Measurements from ENCODE around the gene TAF3.
"Not testable (repeated sequence)": the region's sequence is repeated elsewhere in the genome, so short reads cannot be mapped to it uniquely, and the experiment has no call there.

TAF3 gene

DNA sequence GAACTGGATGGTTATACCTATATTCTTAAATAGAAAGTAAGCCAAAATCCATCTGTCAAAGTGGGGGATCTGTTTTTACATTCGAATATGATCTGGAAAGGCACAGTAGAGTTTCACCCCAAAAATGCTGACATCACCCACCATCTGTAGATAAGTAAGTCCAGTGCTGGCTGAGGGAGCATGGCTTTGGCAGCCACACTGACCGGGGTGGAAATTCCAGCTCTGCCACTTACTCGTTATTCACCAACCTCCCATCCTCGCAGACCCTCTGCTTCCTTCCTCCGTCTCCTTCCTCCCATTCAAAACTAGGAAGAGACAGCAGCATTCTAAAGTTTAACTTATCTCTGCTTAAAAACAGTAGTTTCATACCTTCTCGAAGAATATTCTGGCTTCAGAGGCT lies 151.3 kb downstream of the TAF3 start:
- DNase-seq (ENCODE audit: low read depth, low spot score), result no peak

DNA sequence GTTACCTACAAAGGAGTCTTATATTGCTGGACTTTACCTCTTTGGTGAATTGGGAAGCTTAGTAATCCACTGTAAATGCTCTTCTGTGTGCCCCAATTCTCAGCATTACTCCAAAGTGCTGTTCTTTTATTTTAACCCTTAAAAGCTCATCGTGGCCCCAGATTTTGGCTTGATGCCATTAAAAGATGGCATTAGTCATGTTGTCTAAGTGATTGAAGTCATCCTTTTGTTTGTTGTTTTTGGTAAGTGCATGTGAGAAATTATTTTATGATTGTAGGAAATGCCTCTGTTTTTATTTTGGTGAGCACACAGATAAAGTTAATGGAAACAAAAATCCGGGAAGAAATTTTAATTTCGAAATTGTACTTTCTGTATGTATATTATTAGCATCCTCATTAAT lies 153.6 kb downstream of the TAF3 start:
- DNase-seq (ENCODE audit: low read depth, low spot score), result no peak

DNA sequence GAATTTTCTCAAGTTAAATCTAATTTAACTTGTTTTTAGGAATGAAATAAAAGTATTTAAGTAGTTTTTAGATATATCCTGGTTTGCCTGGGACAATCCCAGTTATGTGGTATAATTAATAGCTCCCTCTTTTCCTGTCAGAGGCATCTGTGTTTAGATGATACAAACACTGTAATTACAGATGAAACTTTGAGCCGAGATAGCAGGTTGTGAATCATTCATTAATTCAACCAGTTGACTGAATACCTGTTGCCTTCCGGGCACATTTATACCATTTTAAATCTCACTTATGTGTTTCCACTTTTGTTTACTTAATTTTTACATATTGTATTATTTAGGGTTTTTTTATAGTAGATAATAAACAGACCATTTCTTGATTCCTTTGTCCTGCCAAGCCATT lies 154.1 kb downstream of the TAF3 start:
- DNase-seq (ENCODE audit: low read depth, low spot score), result no peak

DNA sequence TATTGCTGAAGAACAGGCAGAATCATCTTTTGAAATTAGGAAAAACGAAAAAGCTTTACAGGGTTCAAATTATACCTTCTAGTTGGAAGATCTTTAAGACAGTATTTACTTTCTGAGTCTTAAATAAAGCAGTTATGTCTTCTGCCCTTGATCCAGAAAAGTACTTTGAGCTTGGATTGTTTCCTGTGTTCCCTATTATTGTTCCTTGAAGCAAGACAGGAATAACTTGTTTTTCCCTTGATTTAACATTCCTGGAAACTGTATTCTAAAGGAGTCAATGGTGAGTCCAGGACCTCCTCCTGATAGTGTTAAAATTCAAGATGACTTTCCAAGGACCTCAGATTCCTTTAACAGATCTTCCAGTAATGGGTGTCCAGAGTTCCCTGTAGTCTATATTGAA lies 161.9 kb downstream of the TAF3 start:
- DNase-seq (ENCODE audit: low read depth, low spot score), result no peak

DNA sequence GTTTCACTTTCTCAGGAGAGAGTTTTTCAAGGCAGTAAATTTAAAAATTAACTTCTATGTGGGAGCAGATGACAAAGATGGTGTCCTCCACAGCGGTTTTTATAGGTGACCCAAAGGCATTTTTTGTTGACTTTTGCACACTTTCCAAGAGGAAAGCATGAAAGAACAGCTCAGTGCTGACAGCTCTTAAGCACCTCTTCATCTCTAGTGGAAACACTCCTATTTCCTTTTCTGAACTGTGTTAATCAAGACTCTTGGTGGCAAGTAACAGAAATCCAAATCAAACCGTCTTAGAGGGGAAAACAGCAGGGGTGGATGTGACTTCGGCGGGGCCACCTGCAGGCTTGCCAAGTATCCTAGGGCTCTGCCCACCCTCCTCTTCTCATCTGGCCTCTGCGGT lies 164.4 kb downstream of the TAF3 start:
- no peak for DNase-seq (ENCODE audit: low read depth, low spot score)

DNA sequence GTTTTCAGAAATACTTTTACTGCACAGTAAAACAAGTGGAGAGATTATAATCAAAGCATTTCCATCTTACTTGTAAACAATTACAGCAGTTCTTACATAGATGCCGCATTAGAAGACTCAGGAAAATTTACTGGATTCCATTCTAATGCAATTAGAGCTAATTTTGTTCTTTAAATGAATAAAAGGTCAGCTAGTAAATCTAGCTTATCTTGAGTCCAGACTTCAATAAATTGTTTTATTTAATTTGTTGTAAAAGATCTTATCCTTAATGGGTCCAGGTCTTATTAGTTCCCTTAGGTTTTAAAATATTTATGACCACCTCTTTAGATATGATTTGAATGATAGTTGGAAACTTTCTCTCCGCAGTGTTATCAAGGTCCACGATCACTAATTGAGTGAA lies 166.0 kb downstream of the TAF3 start:
- DNase-seq (ENCODE audit: low read depth, low spot score), result no peak

DNA sequence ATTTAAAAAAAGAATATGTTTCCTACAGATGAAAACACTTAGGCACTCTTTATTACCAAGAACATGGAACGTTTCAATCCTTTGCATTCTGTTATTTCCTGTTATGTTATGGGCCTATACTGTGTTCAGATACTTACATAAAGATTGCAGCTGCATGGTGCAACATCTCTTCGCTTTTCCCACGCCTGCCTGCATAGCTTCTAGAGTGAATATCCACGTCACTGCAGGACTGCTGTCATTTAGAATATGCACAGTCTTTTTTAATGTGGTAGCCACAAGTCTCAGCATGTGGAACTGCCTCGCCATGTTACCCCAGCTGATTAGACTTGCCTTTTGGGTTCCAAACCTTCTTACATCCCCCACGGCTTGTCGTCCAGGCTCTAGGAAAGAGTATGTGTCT lies 166.6 kb downstream of the TAF3 start:
- no peak for DNase-seq (ENCODE audit: low read depth, low spot score)

DNA sequence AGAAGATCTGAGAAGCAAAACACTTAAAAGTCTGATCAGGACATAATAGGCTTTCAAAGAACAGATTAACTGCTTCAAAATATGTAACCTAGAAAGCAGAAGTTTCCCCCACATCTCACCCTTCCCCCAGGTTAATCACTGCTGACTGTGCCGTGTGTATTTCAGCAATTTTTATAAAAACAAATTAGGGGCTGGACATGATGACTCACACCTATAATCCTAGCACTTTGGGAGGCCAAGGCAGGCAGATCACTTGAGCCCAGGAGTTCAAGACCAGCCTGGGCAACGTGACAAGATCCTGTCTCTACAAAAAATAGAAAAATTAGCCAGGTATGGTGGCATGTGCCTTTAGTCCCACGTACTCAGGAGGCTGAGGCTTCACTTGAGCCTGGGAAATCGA lies 168.5 kb downstream of the TAF3 start:
- DNase-seq (ENCODE audit: low read depth, low spot score), result no peak

DNA sequence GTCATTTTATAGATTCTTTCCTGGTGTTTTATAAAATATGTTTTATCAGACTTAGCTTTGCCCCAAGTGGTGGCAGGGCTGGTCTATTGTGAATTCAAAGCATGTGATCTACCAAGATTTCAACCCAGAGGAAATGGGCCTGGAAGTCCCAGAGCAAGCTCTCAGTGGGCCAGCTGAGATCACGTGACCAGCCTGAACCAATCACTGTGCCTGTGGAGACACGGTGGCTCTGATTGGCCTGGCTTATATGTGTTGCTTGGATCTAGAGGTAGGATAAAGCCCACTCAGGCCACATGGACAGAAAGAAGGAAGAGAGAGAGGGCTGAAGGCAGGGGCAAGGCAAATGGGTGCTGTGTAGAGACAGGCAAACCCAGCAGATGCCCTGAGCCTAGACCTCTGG lies 170.7 kb downstream of the TAF3 start:
- DNase-seq (ENCODE audit: low read depth, low spot score), result no peak

DNA sequence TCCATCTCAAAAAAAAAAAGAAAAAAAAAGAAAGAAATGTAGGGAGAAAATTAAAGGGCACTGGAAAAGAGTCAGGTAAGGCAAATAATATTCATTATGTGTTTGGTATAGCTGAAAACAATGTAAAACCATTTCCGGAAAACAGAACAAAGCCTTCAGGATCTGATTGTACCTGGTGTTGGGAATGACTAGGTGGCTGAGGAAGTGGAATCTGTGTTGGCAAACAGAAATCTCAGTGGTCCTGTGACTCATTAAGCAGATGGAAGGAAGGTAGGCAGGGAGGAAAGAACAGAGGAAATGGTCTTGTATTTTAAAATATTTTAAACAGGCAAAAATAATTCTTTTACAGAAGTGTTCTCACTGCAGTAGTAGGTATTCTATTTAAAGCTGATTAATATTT lies 180.5 kb downstream of the TAF3 start:
- DNase-seq (ENCODE audit: low read depth, low spot score), result no peak

DNA sequence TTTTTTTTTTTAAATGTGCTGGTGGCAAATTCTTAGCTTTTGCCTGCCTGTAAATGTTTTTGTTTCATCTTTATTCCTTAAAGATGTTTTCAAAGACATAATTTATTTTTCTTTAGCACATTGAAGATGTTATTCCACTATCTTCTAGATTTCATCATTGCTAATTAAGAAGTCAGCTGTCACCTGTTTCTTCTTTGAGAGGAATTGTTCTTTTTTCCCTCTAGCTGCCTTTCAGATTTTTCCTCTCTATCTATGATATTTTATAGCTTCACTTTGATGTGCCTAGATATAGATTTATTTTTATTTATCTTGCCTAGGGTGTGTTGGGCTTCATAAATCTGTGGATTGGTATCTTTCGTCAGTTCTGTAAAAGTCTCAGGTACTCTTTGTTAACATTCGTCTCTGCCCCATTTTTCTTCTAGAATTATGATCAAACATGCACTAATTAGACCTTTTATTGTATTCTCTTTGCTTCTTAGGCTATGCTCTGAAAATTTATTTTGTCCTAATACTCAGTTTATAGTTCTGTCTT lies 186.2 kb downstream of the TAF3 start:
- DNase-seq (ENCODE audit: low read depth, low spot score), result no peak

DNA sequence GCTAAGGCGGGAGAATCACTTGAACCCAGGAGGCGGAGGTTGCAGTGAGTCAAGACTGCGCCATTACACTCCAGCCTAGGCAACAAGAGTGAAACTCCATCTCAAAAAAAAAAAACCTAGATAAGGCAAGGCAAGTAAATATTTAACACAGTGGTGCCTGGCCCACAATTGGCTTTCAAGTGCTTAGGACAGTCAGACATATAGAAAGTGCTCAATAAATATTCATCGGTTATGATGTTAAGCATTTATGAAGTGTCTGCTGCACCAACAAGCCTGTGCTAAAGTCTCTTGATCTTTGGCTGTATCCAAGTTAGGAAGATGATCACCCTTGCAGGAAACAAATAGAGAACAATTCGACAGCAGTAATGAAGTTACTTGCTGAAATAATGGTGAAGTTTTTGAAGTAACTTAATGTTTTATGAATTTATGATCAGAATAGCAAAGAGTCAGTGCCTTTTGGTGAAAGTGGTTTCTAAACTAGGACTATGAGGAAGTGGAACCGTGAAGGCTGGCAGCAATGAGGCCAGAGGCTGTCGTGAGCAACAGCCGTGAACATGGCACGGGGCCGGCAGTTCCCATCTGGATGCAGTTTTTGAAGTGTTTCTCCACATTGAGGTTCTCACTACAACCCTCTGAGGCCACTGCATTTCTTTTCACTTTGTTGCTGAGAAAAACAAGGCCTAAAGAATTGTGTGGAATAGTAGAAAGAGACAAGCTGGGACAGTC lies 188.1 kb downstream of the TAF3 start:
- DNase-seq (ENCODE audit: low read depth, low spot score), result no peak

DNA sequence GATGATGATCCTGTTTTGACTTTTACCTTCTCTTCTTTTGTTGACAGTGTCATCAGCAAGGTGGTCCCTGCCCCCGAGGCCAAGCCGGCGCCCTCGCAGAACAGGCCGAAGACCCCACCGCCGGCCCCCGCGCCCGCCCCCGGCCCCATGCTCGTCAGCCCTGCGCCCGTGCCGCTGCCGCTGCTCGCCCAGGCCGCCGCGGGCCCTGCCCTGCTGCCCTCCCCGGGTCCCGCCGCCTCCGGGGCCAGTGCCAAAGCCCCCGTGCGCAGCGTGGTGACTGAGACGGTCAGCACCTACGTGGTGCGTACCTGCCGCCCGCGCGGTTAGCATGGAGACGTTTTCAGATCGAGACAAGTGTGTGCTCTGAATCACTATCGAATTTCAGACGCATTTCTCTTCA lies 190.7 kb downstream of the TAF3 start:
- DNase-seq (ENCODE audit: low read depth, low spot score), result no peak

DNA sequence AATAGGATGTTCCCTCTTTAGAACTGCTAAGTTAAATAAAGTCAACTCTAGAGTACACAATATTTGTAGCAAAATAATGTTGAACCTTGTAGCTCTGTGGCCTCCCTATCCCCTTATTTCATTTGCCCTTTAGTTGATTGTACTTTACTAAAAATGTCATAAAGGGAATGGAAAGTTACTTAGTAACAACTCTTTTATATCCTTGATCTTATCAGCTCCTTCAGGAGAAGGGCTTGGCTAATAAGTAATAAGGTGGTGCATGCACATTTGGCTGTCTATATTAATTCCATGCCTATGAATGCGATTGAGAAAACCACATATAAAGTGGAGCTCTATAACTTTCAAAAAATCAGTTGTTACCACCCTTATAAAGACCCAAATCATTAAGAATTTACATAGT lies 194.7 kb downstream of the TAF3 start:
- DNase-seq (ENCODE audit: low read depth, low spot score), result no peak

DNA sequence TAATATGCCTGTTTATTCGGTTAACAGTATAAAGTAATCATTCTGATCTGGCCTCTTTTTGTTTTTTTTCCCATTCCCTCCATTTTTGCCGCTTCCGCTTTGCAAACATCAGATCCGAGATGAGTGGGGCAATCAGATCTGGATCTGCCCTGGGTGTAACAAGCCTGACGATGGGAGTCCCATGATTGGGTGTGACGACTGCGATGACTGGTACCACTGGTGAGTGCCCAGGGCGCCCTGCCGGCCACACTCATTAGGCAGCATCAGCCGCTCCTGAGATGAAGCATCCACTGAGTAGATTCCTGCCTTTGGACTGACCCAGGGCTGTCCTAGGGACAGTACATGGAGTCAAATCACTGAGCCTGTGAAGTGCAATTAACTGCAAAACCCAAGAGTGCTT lies 195.3 kb downstream of the TAF3 start:
- no peak for DNase-seq (ENCODE audit: low read depth, low spot score)

DNA sequence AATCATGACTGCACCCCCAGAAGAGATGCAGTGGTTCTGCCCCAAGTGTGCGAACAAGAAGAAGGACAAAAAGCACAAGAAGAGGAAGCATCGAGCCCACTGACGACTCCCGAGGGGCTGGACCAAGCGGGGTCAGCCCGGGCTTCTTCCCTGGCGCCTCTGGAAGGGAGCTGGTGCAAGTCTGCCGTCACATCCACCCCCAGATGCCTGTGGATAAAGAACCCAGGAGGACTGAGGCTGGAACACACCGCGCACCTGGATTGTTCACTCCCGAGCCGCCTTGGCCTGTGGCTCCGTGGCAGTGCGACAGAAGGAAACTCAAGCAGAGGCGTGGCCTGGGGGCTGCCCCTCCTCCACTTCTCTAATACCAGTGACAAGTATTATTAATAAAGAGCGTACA lies 196.3 kb downstream of the TAF3 start:
- DNase-seq (ENCODE audit: low read depth, low spot score), result no peak

DNA sequence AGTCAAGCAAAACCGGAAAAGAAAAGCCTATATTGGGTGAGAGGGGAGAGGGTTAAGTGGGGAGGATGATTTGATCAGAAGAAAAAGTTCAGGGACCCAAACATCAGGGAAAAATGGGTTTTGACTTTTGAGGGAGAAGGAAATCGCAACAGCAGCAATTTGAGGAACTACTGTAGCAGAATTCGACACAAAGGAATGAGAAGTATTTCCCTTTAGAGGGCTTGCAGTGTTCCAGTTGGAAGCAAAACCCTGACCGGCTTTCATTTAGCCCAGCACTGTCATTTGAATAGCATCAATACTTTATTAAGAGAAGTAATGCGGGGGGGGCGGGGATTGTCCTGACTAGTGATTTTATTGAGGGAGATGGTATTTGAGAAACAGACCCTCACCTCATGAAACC lies 199.0 kb downstream of the TAF3 start:
- no peak for DNase-seq (ENCODE audit: low read depth, low spot score)

DNA sequence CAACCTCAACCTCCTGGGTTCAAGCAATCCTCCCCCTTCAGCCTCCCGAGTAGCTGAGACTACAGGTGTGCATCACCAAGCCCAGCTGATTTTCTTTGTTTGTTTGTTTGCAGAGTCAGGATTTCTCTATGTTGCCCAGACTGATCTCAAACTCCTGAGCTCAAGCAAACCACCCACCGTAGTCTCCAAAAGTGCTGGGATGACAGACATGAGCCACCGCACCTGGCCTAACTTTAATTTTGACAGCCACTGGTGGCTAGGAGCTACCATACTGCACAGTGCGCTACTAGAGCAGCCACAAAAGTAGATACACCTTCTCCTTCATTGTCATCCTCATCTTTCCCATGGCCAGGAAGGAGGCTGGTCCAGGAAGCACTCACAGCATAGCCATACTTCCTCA lies 205.0 kb downstream of the TAF3 start:
- DNase-seq (ENCODE audit: low read depth, low spot score), result no peak

DNA sequence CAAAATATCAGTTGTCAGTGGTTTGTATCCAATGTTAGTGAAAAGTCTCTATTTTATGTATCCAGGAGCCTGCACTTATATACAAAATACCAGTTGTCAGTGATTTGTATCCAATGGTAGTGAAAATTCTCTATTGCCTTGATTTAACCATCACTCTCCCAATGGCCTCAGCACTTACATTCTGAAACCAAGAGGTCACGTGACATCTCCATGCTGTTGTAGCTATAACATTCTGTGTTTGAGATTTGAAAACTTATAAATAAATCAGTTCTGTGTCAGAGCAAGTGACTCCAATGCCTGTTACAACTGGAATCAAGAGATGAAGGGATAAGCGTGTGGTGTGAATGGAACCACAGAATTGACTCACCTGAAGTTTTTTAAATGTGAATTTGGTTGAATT lies 205.5 kb downstream of the TAF3 start:
- no peak for DNase-seq (ENCODE audit: low read depth, low spot score)

DNA sequence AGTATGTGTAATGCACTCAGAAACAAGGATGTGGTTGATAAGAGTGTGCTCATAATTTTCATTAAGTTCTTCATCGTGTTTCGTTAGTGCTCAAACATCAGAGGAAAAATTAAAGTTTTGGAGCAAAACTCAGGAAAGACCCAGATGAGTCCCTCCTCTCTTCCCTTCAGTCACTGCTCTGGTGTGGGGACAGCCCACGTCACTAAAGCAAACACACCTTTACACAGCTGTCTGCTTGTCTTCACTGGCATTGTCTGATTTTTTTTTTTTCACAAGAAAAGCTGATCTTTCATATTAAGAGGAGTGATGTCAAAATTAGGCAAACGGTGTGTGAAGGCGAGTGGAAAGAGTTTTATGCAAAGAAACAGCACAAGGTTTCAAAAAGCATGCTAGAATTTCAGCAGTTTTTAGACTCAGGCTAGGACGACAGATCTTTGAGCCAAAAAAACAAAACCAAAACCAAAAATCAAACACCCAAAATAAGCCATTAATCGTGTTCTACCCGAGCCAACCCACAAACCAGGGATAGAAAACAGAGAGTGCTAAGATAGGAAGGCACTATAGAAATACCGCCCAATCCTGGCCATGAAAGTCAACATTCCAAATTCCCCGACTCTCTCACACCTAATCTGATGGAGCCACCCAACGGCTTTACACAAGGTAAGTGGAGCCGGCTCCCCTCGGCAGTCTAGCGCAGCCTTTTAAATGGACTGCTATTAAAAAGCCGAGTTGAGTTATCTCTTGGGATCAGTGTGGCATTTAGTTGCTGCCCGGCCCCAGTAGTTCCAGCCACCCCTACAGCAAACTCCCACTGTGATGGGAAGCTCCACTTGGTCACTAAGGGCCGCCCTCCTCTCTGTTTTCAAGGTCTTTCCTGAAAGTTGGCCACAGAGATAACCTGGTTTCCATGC lies 208.3 kb downstream of the TAF3 start:
- no peak for DNase-seq (ENCODE audit: low read depth, low spot score)

DNA sequence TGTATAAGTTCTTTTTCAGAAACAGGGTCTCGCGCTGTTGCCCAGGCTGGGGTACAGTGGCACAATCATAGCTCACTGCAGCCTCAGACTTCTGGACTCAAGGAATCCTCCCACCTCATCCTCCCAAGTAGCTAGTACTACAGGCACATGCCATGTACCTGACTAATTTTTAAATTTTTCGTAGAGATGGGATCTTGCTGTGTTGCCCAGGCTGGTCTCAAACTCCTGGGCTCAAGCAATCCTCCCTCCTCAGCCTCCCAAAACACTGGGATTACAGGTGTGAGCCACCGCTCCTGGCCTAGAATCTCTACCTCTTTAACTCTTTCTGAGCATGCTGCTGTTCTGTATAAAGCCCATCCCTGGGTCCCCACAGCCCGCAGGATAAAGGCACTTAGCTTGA lies 212.9 kb downstream of the TAF3 start:
- not testable (repeated sequence) for DNase-seq (ENCODE audit: low read depth, low spot score)

DNA sequence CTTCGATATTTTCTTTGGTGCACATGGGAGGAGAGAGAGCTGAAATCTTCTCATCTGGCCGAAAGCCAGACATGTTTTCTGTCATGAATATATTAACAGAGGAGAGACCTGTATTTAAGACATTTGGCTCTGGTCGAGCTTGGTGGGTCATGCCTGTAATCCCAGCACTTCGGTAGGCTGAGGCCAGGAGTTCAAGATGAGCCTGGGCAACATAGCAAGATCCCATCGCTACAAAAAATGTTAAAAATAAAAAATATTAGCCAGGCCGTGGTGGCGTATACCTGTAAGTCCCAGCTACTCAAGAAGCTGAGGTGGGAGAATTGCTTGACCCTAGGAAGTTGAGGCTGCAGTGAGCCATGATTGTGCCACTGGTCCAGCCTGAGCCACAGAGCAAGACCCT lies 214.3 kb downstream of the TAF3 start:
- no peak for DNase-seq (ENCODE audit: low read depth, low spot score)

All from activated naive CD8-positive, alpha-beta T cell treated with anti-CD3 and anti-CD28 coated beads, Interleukin-2, amount 50 U/mL, for 16 hours (primary cell).